Hepatocyte (in vitro differentiated cells): ENCODE data around the gene DDR2.

Experiments used
- CTCF ChIP-seq: fragments of 200-600 bp; sonication (generic); IDR thresholded peaks from 2 replicates; pipeline ENCODE4 v1.5.1; 2016; ENCODE audit warnings: antibody characterized with exemption, mild to moderate bottlenecking; ENCODE audit not compliant: poor library complexity
- EZH2phosphoT487 ChIP-seq: fragments of 200-600 bp; sonication (generic); IDR thresholded peaks from one replicate; pipeline ENCODE4 v1.6.1; 2018; ENCODE audit warnings: antibody characterized with exemption, mild to moderate bottlenecking, low read depth, moderate library complexity; ENCODE audit not compliant: unreplicated experiment, severe bottlenecking

- no peak for TF ChIP-seq EZH2phosphoT487
- no peak for TF ChIP-seq CTCF
These were observed 78.7 kb downstream of the DDR2 start for GRCh38 chr1:162710780-162711465.
